ENCODE results near the gene FOXC1. TPM values are rescaled to one million over a fixed set of nuclear protein-coding genes. Genes with fewer than 3 reads are reported as not detected.

Gene FOXC1
- total RNA-seq, 1 donor from 2014 or later: 15.3 TPM

GRCh38 chr6:1612299-1612973 lies 2.7 kb downstream of the FOXC1 start:
- DNase-seq: no peak

GRCh38 chr6:1612974-1613306 lies 3.2 kb downstream of the FOXC1 start:
- no peak for DNase-seq

GRCh38 chr6:1613346-1613687 lies 3.6 kb downstream of the FOXC1 start:
- DNase-seq: no peak

GRCh38 chr6:1613688-1614447 lies 4.2 kb downstream of the FOXC1 start:
- no peak for DNase-seq

- no peak for DNase-seq
Observed at GRCh38 chr6:1614448-1615150, 4.9 kb downstream of the FOXC1 start.

GRCh38 chr6:1615151-1615852 lies 5.6 kb downstream of the FOXC1 start:
- DNase-seq: no peak

- no peak for DNase-seq
Observed at GRCh38 chr6:1615853-1616420, 6.2 kb downstream of the FOXC1 start.

GRCh38 chr6:1616701-1617463 lies 7.2 kb downstream of the FOXC1 start:
- DNase-seq: no peak

GRCh38 chr6:1617466-1618310 lies 8.0 kb downstream of the FOXC1 start:
- no peak for DNase-seq

GRCh38 chr6:1618311-1619097 lies 8.8 kb downstream of the FOXC1 start:
- no peak for DNase-seq

GRCh38 chr6:1619098-1619672 lies 9.5 kb downstream of the FOXC1 start:
- DNase-seq: no peak

GRCh38 chr6:1619673-1620503 lies 10.2 kb downstream of the FOXC1 start:
- no peak for DNase-seq

- DNase-seq: no peak
Observed at GRCh38 chr6:1620504-1621069, 10.9 kb downstream of the FOXC1 start.

- DNase-seq: no peak
Observed at GRCh38 chr6:1621070-1621701, 11.5 kb downstream of the FOXC1 start.

GRCh38 chr6:1622220-1622850 lies 12.6 kb downstream of the FOXC1 start:
- DNase-seq: no peak

- DNase-seq: no peak
Observed at GRCh38 chr6:1622851-1623768, 13.4 kb downstream of the FOXC1 start.

Measured in skin of body (tissue), 2 donors.